ENCODE measurements around the gene PPARD.
"Not testable (repeated sequence)": the region's sequence is repeated elsewhere in the genome, so short reads cannot be mapped to it uniquely, and the experiment has no call there.

The PPARD gene

GRCh38 chr6:35388030-35388429 is 45.7 kb downstream of the PPARD start:
- no peak for DNase-seq

GRCh38 chr6:35388772-35389352 is 46.5 kb downstream of the PPARD start:
- DNase-seq, result no peak

GRCh38 chr6:35389386-35389785 is 47.0 kb downstream of the PPARD start:
- DNase-seq, result not testable (repeated sequence)

GRCh38 chr6:35391240-35391968 is 49.0 kb downstream of the PPARD start:
- no peak for DNase-seq

- DNase-seq, result no peak
These were observed 49.8 kb downstream of the PPARD start for GRCh38 chr6:35392111-35392702.

GRCh38 chr6:35392773-35393672 is 50.7 kb downstream of the PPARD start:
- no peak for DNase-seq

- no peak for DNase-seq
These were observed 54.6 kb downstream of the PPARD start for GRCh38 chr6:35396991-35397390.

- no peak for DNase-seq
These were observed 55.6 kb downstream of the PPARD start for GRCh38 chr6:35397806-35398418.

GRCh38 chr6:35398526-35398925 is 56.2 kb downstream of the PPARD start:
- no peak for DNase-seq

GRCh38 chr6:35400111-35400510 is 57.8 kb downstream of the PPARD start:
- no peak for DNase-seq

- no peak for DNase-seq
These were observed 58.5 kb downstream of the PPARD start for GRCh38 chr6:35400901-35401311.

GRCh38 chr6:35401514-35401913 is 59.2 kb downstream of the PPARD start:
- DNase-seq, result no peak

- no peak for DNase-seq
These were observed 59.9 kb downstream of the PPARD start for GRCh38 chr6:35402136-35402855.

- DNase-seq, result no peak
These were observed 60.5 kb downstream of the PPARD start for GRCh38 chr6:35402856-35403191.

GRCh38 chr6:35403544-35404442 is 61.4 kb downstream of the PPARD start:
- DNase-seq, result no peak

GRCh38 chr6:35406711-35407485 is 64.5 kb downstream of the PPARD start:
- no peak for DNase-seq

- no peak for DNase-seq
These were observed 66.9 kb downstream of the PPARD start for GRCh38 chr6:35409245-35409644.

- no peak for DNase-seq
These were observed 67.8 kb downstream of the PPARD start for GRCh38 chr6:35410131-35410530.

- DNase-seq, result no peak
These were observed 68.7 kb downstream of the PPARD start for GRCh38 chr6:35411066-35411465.

GRCh38 chr6:35412102-35412501 is 69.7 kb downstream of the PPARD start:
- no peak for DNase-seq

All from NCI-H446 (cell line).